GM19239 (cell line): ENCODE results near the gene MKKS.

Source experiments
- DNase-seq: peaks from one replicate; pipeline ENCODE4 v3.0.0; 2011; ENCODE audit warnings: low spot score; ENCODE audit not compliant: insufficient read length
- FAIRE-seq: peaks from 2 replicates; lab custom pipeline; 2011; peaks lifted over from hg19 to GRCh38; lab: Jason Lieb, UNC

MKKS gene

GRCh38 chr20:10433623-10434466, at the start of gene MKKS:
Gene MKKS (minus strand): TSS chr20:10434222. CDS start chr20:10413514, 20,708 bp downstream.
- FAIRE-seq: peak; percentile 77

DNA sequence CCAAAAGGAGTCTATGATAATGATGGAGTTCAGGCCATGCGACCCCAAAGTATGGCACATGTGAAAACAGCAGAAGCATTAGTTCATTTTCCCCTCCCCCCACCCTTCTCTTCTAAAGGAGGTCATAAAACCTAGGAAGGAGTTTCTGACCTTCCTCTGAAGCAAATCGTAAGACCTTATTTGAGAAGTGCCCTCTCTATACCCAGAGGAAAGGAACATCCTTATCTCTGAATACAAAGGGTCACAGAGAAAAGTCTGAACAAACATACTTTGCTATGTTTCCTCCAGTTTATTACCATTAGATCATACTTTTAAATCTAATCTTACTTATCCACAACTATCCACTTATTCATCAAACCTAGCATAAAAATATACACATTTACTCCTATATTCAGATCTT, 49.7 kb upstream of the MKKS start:
- no peak for DNase-seq
- FAIRE-seq: no peak

More at GRCh38 chr20:10433623-10434466, at the start of gene MKKS:
- DNase-seq: no peak

DNA sequence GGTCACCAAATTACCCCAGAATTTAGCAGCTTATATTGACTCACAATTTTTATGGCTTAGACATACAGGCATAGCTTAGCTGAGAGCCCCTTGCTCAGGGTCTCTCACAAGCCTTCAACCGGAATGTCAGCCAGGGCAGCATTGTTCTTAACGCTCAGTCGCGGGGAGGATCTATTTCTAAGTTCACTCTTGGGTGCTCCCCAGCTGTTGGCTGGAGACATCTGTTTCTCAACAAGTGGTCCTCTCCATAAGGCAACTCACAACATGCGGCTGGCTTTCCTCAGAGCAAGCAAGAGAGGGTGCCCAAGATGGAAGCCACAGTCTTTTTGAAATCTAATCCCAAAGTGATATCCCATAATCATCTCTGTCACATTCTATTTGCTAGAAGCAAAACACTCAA, 47.7 kb upstream of the MKKS start:
- DNase-seq: no peak
- FAIRE-seq: no peak

GRCh38 chr20:10478930-10479329, 44.9 kb upstream of the MKKS start:
- no peak for DNase-seq
- no peak for FAIRE-seq

DNA sequence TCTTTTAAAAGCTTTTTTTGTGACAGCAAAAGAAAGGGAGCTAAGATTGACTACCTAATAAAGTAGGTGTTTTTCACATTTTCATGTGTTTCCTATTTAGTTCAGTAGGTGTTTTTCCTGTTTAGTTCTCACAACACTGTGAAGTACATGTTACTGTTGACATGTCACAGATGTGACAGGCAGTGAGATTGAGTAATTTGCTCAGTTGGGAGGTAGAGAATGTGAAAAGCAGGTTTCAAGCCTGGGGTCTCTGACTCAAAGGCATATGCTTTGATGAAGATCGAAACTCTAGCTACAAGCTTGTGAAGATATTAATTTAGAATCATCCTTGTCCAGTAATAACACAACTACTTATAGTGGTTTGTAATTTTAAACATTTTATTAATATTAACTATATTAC, 44.2 kb upstream of the MKKS start:
- FAIRE-seq: no peak
- no peak for DNase-seq

DNA sequence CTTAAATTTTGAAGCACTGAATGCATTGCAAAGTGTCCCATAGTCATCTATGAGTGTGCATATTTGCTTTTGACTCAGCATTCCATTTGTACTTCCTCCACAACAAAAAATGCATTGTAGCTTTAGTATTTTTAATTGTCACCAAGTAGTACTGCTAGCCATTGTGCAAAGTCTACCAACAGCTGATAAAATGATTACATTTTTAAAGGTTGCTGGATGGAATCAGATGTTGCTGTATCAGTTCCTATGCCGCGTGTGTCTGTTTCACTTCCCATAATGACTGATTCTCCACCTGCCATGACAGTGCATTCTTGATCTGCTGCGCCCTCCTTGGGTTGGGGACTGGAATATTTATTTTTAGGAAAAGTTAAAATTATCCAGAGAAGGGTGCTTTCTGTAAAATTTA, 42.3 kb upstream of the MKKS start:
- DNase-seq: peak; percentile 16
- peak; percentile 84 for FAIRE-seq

GRCh38 chr20:10475225-10475624, 41.2 kb upstream of the MKKS start:
- DNase-seq (no peak), FAIRE-seq (no peak)

GRCh38 chr20:10474606-10475184, 40.7 kb upstream of the MKKS start:
- DNase-seq (no peak), FAIRE-seq (no peak)

GRCh38 chr20:10472871-10473270, 38.8 kb upstream of the MKKS start:
- DNase-seq (no peak), FAIRE-seq (no peak)

DNA sequence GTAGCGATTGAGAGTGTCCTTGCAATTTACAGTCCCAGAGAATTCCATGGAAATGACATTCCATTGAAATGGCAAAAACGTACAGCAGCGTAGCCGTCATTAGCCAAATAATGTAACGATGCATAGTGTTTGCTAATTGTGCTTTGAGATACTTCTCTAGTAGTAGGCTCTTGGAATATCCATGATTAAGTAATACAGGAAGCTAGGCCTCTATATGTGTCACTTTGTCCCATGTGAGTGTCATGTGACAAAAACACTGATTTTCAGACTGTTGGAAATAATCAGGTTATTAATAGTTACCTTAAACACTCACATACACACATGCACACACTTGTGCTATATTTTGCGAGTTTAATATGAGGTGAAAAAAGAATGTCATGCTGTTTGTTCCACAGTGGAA, 36.3 kb upstream of the MKKS start:
- DNase-seq (no peak), FAIRE-seq (no peak)

GRCh38 chr20:10469599-10469998, 35.6 kb upstream of the MKKS start:
- FAIRE-seq (peak; percentile 33), DNase-seq (no peak)

- FAIRE-seq (no peak), DNase-seq (no peak)
These were observed 35.0 kb upstream of the MKKS start for GRCh38 chr20:10469056-10469455.

- FAIRE-seq (peak; percentile 64), DNase-seq (no peak)
These were observed 34.4 kb upstream of the MKKS start for GRCh38 chr20:10468340-10468845.

- DNase-seq (no peak), FAIRE-seq (peak; percentile 47)
These were observed 33.8 kb upstream of the MKKS start for GRCh38 chr20:10467681-10468339.

- DNase-seq (no peak), FAIRE-seq (no peak)
These were observed 32.8 kb upstream of the MKKS start for GRCh38 chr20:10466855-10467254.

DNA sequence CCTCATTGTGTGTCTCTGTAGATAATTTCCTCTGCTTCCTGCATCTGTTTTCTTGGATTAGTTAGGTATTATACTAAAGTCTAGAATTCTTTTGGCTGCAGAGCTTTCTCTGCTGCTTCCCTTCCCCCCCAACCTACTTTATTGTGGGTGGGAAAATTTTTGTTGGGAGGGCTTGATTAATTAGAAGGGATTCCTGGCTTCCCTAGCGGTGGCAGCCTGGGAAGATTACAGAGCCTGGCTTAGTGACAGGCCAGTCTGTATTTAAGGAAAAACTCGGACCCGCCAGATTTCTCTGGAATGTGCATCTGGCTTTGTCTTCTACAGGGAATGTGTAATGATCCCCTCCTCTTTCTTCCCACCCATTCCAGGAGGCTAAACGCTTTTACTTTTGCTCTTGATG, 32.3 kb upstream of the MKKS start:
- no peak for FAIRE-seq
- DNase-seq: no peak

- no peak for DNase-seq
- no peak for FAIRE-seq
These were observed 31.1 kb upstream of the MKKS start for GRCh38 chr20:10465135-10465534.

- DNase-seq (no peak), FAIRE-seq (no peak)
These were observed 29.6 kb upstream of the MKKS start for GRCh38 chr20:10463622-10464021.

DNA sequence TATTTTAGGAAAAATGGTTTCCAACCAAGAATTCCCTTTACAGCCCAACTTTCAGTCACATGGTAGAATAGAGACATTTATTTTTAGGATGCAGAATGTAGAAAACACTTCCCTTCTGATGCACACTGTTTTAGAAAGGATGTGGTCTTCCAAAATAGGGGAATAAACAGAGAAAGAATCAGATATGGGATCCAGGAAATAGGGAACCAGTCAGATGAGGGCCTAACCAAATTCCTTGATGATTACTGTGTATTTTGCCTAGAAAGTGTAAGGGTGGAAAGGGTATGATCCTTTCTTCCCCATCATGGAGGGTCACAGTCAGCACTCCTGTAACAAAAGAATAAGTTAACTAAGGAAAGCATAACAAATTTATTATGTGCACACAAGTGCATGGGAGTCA, 28.5 kb upstream of the MKKS start:
- peak; percentile 49 for FAIRE-seq
- no peak for DNase-seq

DNA sequence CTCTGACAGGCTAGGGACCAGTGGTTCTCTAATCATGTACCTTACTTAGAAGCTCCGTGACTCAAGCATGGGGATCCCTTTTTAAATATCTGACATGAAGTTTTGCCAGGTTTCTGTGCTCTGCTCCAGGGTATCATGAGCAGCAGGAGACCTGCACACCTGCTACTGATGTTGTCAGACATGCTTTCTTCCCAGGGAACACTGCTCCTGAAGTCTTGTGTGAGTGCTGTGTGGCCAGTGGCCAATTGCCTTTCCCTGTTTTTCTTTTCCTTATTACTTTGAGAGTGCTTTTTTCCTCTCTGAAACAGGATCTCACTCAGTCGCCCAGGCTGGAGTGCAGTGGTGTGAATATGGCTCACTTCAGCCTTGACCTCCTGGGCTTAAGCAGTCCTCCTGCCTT, 27.5 kb upstream of the MKKS start:
- DNase-seq: no peak
- FAIRE-seq: peak; percentile 55

DNA sequence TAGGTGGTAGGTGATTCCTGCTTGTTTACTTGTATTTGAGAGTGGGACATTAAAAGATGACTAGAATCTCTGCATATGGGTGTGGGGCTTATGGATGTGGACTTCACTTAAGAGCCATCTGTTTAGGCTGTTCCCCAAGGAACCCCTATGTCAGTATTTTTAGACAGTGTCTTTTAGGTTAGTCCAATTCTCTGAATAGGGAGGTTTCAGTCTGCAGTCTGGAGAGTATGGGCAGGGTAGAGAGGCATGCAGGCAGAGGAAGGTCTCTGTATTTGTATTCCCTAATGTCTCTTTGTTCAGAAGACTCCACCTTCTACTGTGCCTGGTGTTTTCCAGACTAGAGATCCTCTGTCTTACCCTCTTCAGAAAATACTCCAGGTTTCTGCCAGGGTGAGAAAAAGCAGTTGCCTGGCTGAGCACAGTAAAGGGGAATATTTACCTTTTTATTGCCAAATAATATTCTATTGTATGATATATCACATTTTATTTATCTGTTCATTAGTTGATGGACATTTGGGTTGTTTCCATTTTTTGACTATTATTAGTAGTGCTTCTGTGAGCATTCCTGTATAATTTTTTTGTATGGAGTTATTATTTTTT, 20.2 kb upstream of the MKKS start:
- FAIRE-seq (no peak), DNase-seq (no peak)
